ENCODE measurements around the gene UROC1.

UROC1 gene

DNA sequence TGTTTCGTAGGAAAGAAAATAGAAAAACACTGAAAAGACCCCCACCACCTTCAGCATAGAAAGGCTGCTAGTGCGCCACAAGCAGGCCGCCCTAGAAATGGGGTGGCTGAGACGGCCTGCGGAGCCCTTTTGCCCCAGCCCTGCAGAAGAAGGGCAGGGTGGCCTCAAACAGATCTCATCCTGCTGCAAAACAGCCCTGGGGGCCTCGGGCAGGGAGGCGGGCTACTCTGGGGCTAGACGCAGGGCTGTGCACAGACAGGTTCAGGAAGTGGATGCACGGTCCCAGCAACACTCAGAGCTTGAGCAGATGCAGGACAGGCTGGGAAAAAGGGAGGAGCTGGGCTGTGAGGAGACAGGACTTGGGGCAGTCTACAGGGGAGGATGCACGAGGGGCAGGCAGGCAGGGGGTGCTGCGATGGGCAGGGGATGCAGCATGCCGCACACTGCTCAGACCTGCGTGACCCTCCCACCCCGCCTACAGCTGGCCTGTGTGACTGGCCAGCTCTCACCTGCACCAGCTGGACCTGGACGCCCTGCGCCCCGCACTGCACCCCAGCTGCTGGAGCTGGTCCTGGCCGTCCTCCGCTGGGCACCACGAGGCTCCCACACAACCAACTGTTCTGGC is 76.2 kb downstream of the UROC1 start:
- no peak for DNase-seq (ENCODE audit: low spot score)

GRCh38 chr3:126440709-126440995 is 76.9 kb downstream of the UROC1 start:
- DNase-seq (ENCODE audit: low spot score), result no peak
- no peak for TF ChIP-seq CTCF (IDR thresholded peaks at IDR 0.05; ENCODE audit: extremely low read depth, missing control alignments)

More for the DNA sequence above, 76.2 kb downstream of the UROC1 start:
- TF ChIP-seq CTCF (IDR thresholded peaks at IDR 0.05; ENCODE audit: extremely low read depth, missing control alignments), result no peak

- no peak for DNase-seq (ENCODE audit: low spot score)
- TF ChIP-seq CTCF (IDR thresholded peaks at IDR 0.05; ENCODE audit: extremely low read depth, missing control alignments), result no peak
Measured at GRCh38 chr3:126439968-126440708, 77.4 kb downstream of the UROC1 start.

- no peak for TF ChIP-seq CTCF (IDR thresholded peaks at IDR 0.05; ENCODE audit: extremely low read depth, missing control alignments)
- no peak for DNase-seq (ENCODE audit: low spot score)
Measured at GRCh38 chr3:126439346-126439967, 78.1 kb downstream of the UROC1 start.

GRCh38 chr3:126438746-126439145 is 78.8 kb downstream of the UROC1 start:
- no peak for DNase-seq (ENCODE audit: low spot score)
- TF ChIP-seq CTCF (IDR thresholded peaks at IDR 0.05; ENCODE audit: extremely low read depth, missing control alignments), result no peak

DNA sequence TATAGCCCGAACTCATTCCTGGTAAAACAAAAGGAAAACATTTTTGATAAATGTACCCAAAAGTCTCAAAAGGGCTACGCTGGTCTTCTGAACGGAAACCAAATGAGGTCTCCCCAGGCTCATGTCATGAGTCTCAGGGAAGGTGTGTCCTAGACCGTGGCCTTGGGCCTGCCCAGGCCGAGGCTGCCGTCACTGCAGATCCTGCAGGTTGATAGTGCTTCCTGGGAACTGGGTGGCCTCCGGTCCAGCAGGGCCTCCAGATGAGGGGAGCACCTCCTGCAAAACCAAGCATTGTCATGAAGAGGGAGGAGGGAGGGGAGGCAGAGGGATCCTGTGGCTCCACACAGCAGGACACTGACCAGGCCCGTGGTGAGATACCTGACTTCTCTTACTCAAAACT is 79.4 kb downstream of the UROC1 start:
- no peak for DNase-seq (ENCODE audit: low spot score)
- TF ChIP-seq CTCF (IDR thresholded peaks at IDR 0.05; ENCODE audit: extremely low read depth, missing control alignments), result no peak
